Measurements from ENCODE around the gene CMTM6. TPM values are rescaled to one million over a fixed set of nuclear protein-coding genes. Genes with fewer than 3 reads are reported as not detected.
"Not testable (repeated sequence)": the region's sequence is repeated elsewhere in the genome, so short reads cannot be mapped to it uniquely, and the experiment has no call there.

CMTM6 gene, protein sequence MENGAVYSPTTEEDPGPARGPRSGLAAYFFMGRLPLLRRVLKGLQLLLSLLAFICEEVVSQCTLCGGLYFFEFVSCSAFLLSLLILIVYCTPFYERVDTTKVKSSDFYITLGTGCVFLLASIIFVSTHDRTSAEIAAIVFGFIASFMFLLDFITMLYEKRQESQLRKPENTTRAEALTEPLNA
- 19.8 TPM for polyA plus RNA-seq (ENCODE audit: insufficient read length)

DNA sequence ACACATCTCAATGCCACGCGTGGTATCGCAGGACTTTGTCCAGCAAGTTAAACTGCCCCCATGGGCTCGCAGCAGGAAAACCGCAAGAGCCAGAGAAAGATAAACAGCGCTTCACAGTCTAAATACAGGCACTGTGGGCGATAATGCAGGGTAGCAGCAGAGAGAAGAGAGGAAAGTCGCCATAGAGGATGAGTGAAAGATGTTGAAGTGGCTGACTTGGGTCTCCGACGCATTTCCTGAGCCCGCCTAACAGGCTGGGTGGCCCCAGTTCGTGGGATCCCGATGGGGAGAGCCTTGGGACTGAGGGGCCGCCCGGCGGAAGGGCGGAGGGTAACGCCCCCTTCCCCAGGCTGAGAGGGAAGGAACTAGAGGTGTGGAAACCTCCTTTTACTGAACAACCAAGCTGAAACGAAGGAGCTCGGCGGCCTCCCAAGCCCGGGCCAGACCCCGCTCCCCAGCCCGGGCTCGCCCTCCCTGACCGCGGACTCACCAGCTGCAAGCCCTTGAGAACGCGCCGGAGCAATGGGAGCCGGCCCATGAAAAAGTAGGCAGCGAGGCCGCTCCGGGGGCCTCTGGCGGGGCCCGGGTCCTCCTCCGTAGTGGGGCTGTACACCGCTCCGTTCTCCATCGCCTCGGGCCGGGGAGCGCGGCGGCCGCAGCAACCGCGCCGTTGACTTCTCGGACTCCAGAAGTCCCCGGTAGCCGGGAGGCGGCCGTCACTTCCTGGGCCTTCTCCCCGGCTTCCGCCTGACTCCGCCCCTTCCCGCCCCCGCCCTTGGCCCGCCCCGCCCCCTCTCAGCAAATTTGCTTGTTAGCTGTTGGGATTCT, at the start of gene CMTM6:
Gene CMTM6 (minus strand): TSS at position 735 of the 828 bp plus-strand sequence. CDS start 107 bp downstream, at position 628.
- DNase-seq: peak; percentile 84

DNA sequence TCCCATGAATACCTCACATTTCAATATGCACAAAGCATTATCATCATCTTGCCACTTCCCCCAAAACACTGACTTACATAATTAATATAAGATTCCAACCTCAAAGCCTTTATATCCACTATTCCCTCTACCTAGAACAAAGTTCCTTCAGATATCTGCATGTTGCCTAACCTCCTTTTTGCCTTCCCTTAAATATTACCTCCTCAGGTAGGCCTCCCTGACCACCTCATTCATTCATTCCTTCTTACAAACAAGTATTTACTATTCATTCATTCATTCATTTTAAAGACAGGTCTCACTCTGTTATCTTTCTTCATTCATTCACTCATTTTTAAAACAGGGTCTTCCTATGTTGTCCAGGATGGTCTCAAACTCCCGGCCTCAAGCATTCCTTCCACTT, 49.4 kb upstream of the CMTM6 start:
- DNase-seq: no peak

DNA sequence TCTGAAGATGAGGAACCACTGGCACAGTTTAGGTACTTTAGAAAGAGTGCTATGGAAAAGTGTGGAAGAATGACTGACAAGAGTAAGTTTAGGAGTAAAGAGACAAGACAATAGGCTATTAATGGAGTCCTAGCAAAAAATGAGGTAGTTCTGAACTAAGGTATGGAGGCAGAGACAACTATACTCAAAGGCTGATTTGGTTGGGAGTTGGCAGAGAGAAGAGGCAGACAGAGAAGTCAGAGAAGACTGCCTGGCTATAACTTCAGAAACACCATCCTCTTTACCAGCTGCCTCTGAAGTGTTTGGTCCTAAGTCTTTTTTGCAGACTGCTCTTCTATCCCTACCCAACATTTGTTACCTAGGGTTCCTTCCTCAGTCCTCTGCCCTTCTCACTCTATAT, 48.8 kb upstream of the CMTM6 start:
- no peak for DNase-seq

DNA sequence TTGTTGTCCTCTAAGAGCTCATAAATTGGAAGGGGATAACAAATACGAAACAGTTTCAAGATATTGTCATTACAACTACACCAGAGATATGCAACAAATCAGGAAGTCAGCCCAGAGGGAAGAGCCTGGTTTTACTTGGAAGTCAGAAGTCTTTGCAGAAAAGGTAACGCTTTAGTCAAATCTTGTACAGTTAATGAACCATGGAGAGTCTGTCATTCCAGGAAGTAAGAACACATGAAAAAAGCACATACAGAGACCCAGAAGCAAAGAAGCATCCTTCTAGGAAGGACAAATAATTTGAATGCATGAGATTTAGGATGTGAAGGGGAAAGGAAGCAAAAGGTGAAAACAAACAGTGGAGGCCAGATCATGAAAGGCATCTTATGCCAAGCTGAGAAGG, 48.4 kb upstream of the CMTM6 start:
- no peak for DNase-seq

DNA sequence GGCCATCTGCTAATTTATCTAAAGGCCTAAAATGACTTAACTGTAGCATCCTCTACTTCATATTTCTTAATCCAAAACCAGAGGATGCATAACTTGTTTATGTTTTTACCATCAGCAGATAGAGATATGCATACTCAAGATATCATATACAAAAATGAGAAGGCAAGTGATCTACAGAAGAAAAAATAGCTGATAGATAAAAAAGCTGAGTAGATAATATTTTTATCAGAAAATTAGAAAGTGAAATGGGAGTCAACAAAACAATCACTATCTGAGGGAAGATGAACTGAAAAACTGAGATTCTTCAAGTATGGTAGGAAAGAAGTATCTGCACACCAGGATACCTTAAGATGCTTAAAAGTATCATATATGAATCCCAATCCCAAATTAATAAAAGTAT, 42.7 kb upstream of the CMTM6 start:
- no peak for DNase-seq

DNA sequence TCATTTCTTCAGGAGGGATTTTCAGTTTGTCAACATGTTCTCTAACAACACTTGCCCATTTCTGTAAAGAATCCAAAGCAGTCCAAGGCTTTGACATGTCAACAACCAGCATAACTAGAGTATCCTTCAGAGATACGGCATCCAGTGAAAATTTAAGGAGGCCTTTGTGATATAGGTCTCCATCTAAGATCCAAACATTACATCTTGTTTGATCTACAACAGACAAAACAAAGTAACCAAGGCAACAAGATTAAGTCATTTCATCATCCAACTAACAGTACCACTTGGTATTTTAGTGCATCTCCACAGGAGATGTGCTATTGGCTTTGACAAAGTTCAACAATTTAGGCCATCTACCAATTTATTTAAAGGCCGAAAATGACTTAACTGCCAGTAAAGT, 42.2 kb upstream of the CMTM6 start:
- DNase-seq: no peak

DNA sequence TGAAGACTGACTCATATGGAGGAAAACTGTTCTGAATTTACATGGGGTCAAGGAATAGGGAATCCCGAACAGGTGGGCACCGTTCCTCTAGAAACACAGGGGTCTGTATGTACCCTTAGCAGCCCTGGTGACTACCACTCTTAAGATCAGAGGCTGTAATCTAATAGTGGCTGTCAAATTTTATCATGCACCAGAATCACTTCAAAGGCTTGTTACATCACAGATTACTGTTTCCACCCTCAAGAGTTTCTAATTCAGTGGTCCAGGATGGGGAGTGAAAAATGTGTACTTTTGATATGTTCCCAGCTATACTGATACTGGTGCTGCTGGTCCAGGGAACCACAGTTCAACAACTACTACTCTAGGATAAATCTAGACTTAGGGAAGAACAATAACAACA, 40.2 kb upstream of the CMTM6 start:
- no peak for DNase-seq

DNA sequence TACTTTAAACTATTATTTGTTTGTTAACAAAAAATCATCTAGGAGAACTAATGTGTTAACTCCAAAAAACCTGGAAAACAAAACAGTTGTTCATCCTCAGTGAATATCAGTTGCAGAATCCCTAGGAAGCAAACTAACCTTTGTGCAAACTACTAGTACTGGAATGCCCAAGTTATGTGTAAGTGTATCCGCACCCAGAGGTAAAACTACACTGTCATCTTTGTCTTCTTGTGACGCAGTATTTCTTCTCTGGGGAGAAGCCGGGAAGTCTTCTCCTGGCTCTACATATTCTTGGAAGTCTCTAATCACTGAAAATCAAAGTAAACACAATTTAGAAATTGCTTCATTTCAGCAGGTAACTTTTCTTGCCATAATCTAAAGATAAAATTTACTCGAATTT, 38.2 kb upstream of the CMTM6 start:
- no peak for DNase-seq

DNA sequence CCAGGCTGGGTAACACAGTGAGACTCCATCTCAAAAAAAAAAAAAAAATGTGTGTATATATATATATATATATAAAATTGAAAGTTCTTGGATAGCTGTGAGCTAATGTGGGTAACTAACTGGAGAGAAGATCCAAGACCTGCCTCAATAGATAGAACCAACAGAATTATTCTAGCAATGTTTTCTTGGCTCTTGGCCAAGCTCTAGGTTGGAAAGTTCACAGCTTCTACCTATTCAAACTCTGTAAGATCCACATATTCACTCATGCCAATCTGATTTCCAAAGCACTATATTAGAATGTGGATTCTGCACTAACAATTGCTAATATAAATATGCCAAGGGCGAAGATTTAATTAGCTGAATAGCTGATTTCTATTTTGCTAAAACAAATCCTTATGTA, 29.8 kb upstream of the CMTM6 start:
- no peak for DNase-seq

DNA sequence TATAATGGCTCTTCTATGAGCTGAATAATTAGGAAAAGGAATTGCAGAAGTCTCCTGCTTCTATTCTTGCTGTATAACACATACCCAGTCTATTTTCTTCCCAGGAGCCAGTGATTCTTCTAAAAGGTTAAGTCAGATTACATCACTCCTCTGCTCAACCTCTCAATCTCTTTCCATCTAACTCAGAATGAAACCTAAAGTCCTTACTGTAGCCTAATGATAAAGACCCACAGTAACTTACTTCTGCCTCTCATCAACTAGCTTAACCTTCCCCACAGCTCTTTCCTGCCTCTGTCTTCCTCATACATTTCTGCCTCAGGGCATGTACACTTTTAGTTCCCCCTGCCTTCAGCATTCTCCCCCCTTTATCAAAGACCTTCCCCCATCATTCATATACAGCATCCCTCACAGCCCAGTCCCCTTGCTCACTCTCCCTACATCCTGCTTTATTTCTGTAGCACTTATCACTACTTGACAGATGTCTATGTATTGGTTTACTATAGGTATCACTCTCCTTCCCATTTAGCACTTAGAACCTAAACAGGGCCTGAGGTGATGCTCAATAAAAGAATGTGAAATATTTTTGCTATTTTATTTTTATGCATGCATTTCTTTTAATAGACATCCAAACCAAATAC, 28.5 kb upstream of the CMTM6 start:
- no peak for DNase-seq

DNA sequence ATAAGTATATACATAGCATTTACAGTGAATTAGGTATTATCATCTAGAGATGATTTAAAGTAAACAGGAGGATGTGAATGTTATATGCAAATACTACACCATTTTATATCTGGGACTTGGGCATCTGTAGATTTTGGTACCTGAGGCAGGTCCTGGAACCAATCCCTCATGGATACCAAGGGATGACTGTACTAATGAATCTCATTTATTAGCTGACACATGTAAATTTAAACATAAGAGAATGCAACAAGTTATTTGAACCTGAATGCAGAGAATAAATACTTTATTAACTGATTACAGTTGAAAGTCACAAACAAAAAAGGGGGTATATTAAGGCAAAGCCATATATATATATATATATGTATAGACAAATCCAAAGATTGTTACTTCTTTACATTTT, 23.1 kb upstream of the CMTM6 start:
- DNase-seq: no peak

DNA sequence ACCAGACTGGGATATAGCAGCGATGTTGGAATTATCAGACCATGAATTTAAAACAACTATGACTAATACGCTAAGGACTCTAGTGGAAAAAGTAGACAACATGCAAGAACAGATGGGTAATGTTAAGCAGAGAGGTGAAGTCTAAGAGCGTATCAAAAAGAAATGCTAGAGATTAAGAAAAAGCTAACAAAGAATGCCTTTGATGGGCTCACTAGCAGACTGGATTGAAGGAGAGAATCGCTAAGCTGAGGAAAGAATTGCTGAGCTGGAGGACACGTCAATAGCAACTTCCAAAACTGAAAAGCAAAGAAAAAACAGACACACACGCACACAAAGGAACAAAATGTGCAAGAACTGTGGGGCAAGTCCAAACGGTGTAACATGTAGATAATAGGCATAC, 20.0 kb upstream of the CMTM6 start:
- DNase-seq: no peak

DNA sequence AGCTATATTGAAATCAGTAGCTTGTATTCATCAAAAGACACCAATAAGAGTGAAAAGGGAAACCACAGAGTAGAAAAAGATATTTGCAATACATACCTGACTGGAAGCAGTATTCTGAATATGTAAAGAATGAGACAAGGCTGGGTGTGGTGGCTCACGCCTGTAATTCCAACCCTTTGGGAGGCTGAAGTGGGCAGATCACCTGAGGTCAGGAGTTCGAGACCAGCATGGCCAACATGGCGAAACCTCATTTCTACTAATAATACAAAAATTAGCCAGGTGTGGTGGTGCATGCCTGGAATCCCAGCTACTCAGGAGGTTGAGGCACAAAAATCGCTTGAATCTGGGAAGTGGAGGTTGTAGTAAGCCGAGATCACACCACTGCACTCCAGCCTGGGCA, 16.3 kb upstream of the CMTM6 start:
- not testable (repeated sequence) for DNase-seq

DNA sequence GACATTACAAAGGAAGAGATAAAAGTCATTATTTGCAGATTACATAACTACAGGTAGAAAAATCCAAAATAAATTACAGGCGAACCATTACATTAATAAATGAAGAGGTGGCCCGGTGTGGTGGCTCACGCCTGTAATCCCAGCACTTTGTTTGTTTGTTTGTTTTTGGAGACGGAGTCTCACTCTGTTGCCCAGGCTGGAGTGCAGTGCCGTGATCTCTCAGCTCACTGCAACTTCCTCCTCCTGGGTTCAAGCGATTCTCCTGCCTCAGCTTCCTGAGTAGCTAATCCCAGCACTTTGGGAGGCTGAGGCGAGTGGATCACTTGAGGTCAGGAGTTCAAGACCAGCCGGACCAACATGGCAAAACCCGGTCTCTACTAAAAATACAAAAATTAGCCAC, 14.1 kb upstream of the CMTM6 start:
- DNase-seq: not testable (repeated sequence)

DNA sequence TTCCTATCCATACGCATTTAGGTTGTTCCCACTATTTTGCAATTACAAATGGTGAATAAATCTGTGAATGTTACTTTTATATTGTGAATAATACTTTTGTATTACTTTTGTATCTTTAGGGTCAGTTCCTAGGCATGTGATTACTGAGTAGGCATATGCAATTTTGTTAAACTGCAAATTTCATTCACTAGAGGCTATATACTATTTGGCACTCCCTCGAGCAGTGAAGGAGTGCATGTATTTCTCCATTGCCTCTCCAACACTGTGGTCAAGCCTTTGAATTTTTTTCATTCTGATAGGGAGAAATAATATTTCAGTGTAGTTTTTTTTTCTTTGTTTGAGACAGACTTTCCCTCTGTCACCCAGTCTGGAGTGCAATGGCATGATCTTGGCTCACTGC, 8.4 kb upstream of the CMTM6 start:
- DNase-seq: no peak

DNA sequence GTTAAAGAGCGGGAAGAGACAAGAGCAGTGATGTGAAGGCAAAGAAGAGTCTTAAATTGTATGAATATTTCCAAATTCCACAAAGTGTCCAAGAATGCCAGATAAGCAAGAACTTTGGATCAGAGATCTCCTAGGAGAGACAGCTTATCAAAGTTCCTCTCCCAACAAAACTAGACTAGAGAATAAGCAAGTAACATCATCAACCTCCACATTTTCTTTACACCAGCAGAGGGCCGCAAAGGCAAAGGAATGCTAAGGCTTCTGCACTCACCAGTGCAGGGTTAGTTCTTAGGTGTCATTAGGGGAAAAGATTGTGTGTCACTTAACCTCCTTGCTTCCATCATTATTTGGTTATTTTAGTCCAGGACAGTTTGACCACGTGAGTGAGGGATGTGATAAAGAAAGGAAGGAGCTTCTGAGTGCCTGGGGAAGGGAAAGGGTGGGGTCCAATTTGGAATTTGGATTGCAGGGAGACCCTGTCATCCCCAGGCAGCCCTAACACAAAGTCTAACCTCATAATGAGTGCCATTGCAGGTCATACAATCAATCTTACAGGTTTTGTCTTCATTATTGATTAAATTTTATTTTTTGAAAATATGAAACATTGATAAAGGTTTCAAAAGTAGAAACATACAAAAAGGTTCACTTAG, 7.5 kb upstream of the CMTM6 start:
- peak; percentile 67 for DNase-seq

DNA sequence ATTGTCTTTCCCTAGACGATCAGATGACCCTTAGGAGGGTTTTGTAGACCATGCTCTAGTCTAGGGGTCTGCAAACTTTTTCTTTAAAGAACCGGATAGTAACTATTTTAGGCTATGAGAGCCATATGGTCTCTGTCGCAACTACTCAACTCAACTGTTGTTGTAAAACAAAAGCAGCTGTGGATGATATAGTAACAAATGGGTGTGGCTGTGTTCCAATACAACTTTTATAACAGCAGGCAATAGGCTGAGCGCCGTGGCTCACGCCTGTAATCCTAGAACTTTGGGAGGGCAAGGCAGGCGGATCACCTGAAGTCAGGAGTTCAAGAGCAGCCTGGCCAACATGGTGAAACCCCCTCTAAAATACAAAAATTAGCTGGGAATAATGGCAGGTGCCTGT, 6.1 kb upstream of the CMTM6 start:
- no peak for DNase-seq

DNA sequence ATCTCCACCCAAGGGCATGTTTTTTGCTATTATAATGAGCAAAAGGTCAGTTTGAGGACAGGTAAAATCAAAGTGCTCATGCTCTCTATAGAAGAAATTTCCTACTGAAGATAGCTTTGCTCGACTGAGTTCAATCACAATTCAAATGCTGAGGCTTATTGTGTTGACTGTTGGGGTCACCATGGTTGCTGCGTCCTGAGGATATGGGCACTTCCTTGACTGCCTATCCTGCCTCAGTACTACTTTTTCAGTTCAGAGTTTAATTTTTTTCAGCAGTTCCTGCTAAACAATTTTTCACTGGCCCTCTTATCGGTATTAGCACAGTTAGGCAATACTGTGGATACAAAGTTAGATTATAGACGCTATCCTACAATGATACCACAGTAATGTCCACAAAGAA, 3.8 kb upstream of the CMTM6 start:
- no peak for DNase-seq

DNA sequence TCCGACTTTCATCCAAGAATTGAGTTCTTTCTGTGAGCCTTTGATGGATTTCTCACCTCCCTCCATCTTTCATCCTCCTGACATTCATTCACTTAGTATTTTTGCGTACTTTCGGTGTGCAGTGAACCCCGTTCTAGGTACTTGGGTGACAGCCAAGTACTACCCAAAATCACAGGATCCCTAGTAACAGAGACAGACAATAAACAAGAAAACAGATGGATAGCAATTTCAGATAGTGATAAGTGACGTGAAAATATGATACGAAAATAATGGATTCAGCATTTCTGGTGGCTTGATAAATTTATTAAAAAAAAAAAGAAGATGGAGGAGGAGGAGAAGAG, 264 bp upstream of the CMTM6 start:
- no peak for DNase-seq

DNA sequence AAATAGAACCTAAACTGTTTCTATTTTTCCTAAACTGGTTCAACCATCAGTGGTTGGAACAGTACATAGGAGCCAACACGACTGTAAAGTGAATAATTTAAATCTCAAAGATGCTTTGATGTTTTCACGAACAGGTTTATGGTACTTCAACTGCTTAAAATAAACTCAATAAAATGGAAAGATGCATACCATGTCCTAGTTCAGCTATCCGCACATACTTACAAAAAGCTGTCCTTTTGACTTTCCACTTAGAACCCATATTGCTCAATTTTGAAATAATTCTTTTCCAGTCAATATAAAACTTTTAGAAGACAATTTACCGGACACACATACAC, 902 bp downstream of the CMTM6 start:
- DNase-seq: no peak

DNA sequence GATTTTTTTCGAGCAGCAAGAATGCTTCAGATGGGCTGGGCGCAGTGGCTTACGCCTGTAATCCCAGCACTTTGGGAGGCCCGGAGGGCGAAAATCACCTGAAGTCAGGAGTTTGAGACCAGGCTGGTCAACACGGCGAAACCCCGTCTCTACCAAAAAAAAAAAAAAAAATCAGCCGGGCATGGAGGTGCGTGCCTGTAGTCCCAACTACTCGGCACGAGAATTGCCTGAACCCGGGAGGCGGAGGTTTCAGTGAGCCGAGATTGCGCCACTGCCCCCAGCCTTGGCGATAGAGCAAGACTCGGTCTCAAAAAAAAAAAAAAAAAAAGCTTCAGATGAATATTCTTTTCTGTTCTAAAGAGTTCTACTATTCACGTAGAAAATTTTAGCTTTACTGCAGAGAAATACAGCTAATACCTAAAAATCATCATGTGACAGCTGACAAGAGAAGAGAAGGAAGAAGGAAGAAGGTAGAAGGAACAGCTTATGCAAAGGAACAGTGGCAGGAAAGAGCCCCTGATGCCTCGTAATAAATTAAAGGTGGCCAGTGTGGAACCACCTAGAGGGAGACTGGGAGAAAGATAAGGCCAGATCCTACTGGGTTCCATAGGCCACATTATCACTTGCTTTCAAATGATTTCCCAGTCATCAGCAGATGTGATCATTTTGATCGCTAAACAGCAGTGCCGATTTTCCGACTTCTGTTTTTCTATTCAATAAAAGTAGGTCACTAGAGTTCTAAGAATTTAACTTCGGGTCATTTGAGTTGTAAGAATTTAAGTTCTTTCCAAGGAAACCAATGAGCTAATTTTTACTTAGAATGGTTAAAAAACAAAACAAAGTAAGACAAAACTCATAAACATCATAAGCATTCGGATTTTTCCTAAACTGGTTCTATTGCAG, 1.5 kb downstream of the CMTM6 start:
- DNase-seq: no peak

DNA sequence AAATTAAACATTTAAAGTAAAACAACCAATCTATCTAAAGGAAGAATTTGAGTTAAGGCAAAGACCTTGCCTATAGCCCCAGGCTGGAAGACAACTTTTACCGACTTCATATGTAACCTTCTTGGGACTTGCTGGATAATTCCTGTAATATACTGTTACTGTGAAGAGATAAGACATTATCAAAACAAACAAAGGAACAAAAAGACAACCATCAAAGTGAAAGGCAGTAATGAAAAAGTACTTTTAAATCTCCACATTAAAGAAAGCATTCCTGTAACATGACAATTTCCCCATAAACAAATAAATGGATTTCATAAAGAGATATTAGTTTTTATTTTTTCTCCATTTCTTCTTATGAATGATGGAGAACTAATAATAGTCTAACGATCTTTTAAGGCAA, 2.4 kb downstream of the CMTM6 start:
- no peak for DNase-seq

DNA sequence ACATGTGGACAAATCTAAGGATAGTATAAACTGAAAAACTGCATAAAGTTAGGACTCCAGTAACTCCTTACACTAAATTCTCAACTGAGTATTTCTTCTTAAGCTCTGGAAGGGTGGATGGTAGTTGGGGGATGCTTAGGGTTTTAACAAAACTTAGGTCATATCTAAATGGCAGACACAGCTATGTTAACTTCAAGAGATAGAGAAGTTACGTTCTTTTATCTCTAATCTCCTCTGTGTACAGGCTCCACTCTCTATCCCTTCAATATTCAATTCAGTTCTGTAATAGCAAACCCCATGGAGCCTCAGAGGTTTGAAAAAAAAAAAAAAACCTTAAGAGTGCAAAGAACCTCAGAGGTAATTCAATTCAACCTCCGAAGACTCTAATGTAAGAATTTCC, 3.1 kb downstream of the CMTM6 start:
- DNase-seq: no peak

All from hindlimb muscle (tissue), 1 donor.